Naive B cell (primary cell): ENCODE measurements around the gene MYH7. TPM values are rescaled to one million over a fixed set of nuclear protein-coding genes. Genes with fewer than 3 reads are reported as not detected.
"Not testable (repeated sequence)": the region's sequence is repeated elsewhere in the genome, so short reads cannot be mapped to it uniquely, and the experiment has no call there.

Experiments
- ATAC-seq, 2 donors: fragments of 150-1000 bp; cut with Tn5 transposase; 2 replicates each; pipeline ENCODE4 v1.10.0; 2021; ENCODE audit warnings: low read depth in 2 of 2, mild to moderate bottlenecking in 2 of 2, moderate library complexity in 2 of 2
- DNase-seq: peaks from one replicate; pipeline ENCODE4 v3.0.0; 2022
- H3K27ac Mint-ChIP-seq, 6 donors: one replicate each; pipeline ENCODE4 v1.8.0; 2020 to 2022; ENCODE audit warnings: mild to moderate bottlenecking in 6 of 6, mixed read lengths in 6 of 6, moderate library complexity in 5 of 6, inconsistent platforms in 2 of 6
- H3K27me3 Mint-ChIP-seq, 3 donors: one replicate each; pipeline ENCODE4 v1.8.0; 2021 to 2022; ENCODE audit warnings: mixed read lengths in 3 of 3, mild to moderate bottlenecking in 1 of 3
- H3K36me3 Mint-ChIP-seq, 2 donors: one replicate each; pipeline ENCODE4 v1.8.0; 2020 to 2022; ENCODE audit warnings: mixed read lengths in 2 of 2, inconsistent platforms in 1 of 2, mild to moderate bottlenecking in 1 of 2
- H3K4me1 Mint-ChIP-seq, 3 donors: one replicate each; pipeline ENCODE4 v1.8.0; 2020 to 2022; ENCODE audit warnings: mixed read lengths in 3 of 3, inconsistent platforms in 1 of 3, mild to moderate bottlenecking in 1 of 3, moderate library complexity in 1 of 3
- H3K4me3 Mint-ChIP-seq, 8 donors: one replicate each; pipeline ENCODE4 v1.8.0; 2020 to 2022; ENCODE audit warnings: mild to moderate bottlenecking in 8 of 8, mixed read lengths in 8 of 8, moderate library complexity in 8 of 8, inconsistent platforms in 2 of 8
- H3K9me3 Mint-ChIP-seq, 7 donors: one replicate each; pipeline ENCODE4 v1.8.0; 2020 to 2022; ENCODE audit warnings: mixed read lengths in 7 of 7, mild to moderate bottlenecking in 5 of 7, inconsistent platforms in 2 of 7, moderate library complexity in 1 of 7
- polyA plus RNA-seq, 6 donors: library from polyadenylated mRNA; unstranded; fragments of 300-500 nt; fragmentation: Illumina TruSeq; gene quantifications; one replicate each; pipeline ENCODE4 v1.2.3, GENCODE V29; 2021; ENCODE audit warnings: low read depth in 6 of 6

The MYH7 gene
- polyA plus RNA-seq, 6 donors from 2014 or later: not detected

DNA sequence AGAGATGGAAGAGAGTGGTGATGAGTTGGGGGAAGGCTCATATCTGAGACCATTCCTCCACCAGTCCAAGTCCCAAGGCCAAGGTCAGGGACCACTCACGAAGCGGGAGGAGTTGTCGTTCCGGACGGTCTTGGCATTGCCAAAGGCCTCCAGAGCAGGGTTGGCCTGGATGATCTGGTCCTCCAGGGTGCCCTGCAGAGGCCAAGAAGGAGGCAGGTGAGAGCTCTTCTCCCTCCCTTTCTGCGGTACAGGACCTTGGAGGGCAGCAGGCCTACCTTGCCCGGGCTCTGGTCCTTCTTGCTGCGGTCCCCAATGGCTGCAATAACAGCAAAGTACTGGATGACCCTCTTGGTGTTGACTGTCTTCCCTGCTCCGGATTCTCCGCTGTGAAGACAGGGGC lies 4.0 kb downstream of the MYH7 start:
- peaks cover 0 to 4% (median 0%) of the 10 kb centered on the region in 3 donors for H3K4me1 Mint-ChIP-seq
- H3K36me3 Mint-ChIP-seq: no peaks in the 10 kb centered on the region
- H3K4me3 Mint-ChIP-seq: no peak overlapping the region
- ATAC-seq (no peak), DNase-seq (no peak)
- H3K27ac Mint-ChIP-seq: no peak overlapping the region
- H3K27me3 Mint-ChIP-seq: peaks cover 20 to 57% (median 48%) of the 10 kb centered on the region in 3 donors
- H3K9me3 Mint-ChIP-seq: peaks cover 0 to 2% (median 0%) of the 10 kb centered on the region in 7 donors

DNA sequence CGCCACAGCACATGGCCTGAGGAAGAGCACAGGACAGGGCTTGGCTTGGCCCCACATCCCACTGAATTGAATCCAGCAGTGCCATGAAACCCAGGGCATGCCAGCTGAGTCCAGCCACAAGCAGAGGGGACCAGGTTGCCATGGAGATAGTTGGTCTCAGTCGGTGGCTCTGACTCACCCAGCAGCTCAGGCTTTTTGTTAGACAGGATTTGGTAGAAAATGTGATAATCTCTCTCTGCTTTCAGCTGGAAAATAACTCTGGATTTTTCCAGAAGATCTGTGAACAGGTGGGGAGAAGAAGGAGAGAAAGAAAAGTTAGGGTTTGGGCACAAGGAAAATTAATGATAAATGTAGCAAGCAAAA lies 4.8 kb downstream of the MYH7 start:
- Mint-ChIP-seq H3K27me3 (peaks cover 20 to 57% (median 48%) of the 10 kb centered on the region in 3 donors), H3K36me3 (no peaks in the 10 kb centered on the region), H3K27ac (no peak overlapping the region), H3K4me1 (peaks cover 0 to 4% (median 0%) of the 10 kb centered on the region in 3 donors), H3K4me3 (no peak overlapping the region), H3K9me3 (peaks cover 0 to 2% (median 0%) of the 10 kb centered on the region in 7 donors)
- ATAC-seq (no peak), DNase-seq (no peak)

DNA sequence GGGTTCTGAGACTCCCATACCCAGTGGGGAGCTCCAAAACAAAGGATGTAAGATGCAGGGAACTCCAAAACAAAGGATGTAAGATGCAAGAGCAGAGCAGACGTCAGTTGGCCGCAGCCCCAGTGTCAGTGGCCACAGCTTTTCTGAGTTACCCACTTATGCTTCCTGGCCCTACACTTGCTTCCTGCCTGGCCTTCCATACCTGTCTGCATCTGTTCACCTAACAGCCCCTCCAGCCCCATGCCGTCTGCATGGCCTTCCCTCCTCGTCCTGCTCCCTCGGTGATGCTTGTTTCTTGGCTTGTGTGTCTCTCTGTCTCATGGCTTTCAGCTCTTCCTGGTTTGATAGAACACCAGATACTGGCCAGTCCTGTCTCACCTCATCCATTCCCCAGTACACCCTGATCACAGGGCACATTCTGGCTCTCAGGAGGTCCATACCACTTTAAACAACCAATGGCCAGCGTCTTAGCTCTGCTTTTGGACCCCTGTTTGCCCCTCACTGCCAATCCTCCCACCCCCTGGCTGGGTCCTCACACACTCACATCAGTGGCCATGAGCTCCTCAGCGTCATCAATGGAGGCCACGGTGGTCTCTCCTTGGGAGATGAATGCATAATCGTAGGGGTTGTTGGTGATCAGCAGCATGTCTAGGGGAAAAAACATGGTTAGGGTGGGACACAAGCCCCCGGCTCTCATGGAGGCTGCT lies 5.3 kb downstream of the MYH7 start:
- Mint-ChIP-seq H3K4me3 (no peak overlapping the region), H3K4me1 (peaks cover 0 to 4% (median 0%) of the 10 kb centered on the region in 3 donors), H3K36me3 (no peaks in the 10 kb centered on the region), H3K27me3 (peaks cover 20 to 54% (median 43%) of the 10 kb centered on the region in 3 donors), H3K9me3 (peaks cover 0 to 2% (median 0%) of the 10 kb centered on the region in 7 donors), H3K27ac (no peak overlapping the region)
- ATAC-seq (no peak), DNase-seq (no peak)

DNA sequence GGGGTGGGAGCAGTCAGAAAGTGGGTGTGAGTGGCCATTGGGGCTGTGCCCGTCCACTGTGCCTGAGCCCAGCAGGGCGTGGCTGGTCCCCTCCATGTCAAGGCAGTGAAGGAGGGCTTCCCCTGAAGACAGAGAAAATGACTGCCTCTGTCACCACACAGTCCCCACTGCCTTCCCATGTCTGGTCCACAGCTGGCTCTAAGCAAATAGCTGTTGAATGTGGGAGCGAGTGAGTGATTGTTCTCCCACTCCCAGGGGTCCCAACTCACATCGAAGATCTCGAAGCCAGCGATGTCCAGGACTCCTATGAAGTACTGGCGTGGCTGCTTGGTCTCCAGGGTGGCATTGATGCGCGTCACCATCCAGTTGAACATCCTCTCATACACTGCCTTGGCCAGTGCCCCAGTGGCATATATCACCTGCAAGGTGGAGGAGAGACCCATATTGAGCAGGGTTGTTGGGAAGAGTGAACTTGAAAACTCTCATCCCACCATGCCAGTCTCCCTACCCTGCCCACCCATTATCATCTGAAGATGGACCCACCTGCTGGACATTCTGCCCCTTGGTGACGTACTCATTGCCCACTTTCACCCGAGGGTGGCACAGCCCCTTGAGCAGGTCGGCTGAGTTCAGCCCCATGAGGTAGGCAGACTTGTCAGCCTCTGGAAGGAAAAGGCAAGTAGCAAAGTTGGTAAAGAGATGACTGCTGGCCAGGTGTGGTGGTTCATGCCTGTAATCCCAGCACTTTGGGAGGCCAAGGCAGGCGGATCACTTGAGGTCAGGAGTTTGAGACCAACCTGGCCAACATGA lies 6.6 kb downstream of the MYH7 start:
- ATAC-seq: no peak
- no peaks in the 10 kb centered on the region for H3K36me3 Mint-ChIP-seq
- H3K9me3 Mint-ChIP-seq: peaks cover 0 to 2% (median 0%) of the 10 kb centered on the region in 7 donors
- peak overlapping the region in 1 of 6 donors; percentile 58 for H3K27ac Mint-ChIP-seq
- DNase-seq: no peak
- H3K27me3 Mint-ChIP-seq: peaks cover 14 to 47% (median 40%) of the 10 kb centered on the region in 3 donors
- no peak overlapping the region for H3K4me3 Mint-ChIP-seq
- H3K4me1 Mint-ChIP-seq: peaks cover 0 to 4% (median 0%) of the 10 kb centered on the region in 3 donors

DNA sequence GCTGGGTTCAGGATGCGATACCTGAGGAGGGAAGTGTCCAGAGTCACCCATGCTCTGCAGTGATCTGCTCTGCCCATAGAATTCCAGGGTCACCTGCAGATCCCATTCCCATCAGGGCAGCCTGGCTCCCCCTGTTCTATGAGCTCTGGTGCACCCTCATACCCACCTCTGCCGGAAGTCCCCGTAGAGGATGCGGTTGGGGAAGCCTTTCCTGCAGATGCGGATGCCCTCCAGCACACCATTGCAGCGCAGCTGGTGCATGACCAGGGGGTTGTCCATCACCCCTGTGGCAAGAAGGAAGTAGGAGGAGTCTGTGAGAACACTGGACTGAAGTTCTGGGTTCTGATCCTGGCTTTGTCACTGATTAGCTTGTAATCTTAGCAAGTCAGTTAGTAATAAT lies 9.7 kb downstream of the MYH7 start:
- not testable (repeated sequence) for DNase-seq, H3K36me3 Mint-ChIP-seq, H3K9me3 Mint-ChIP-seq, H3K4me3 Mint-ChIP-seq, H3K4me1 Mint-ChIP-seq, ATAC-seq
- H3K27ac Mint-ChIP-seq: peak overlapping the region in 1 of 6 donors; percentile 89
- peaks cover 8 to 23% (median 19%) of the 10 kb centered on the region in 3 donors for H3K27me3 Mint-ChIP-seq

DNA sequence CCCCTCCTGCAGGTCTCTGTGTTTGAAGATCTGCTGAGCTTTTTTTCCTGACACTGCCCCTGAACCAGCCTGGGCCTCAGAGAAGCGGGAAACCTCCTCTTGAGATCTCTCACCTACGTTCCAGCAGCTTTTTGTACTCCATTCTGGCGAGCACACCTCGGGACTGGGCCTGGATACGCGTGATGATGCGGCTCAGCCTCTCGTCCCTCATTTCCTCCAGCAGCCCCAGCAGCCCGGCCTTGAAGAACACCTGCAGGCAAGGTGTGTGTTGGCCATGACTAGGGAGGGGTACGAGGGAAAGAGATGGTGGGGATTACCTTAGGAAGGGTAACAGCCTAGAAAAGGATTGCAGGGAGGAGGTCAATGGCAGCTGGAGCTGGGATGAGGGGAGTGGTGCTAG lies 10.3 kb downstream of the MYH7 start:
- no peak overlapping the region for H3K4me3 Mint-ChIP-seq
- H3K4me1 Mint-ChIP-seq: peaks cover 0 to 4% (median 0%) of the 10 kb centered on the region in 3 donors
- peak overlapping the region in 1 of 6 donors; percentile 76 for H3K27ac Mint-ChIP-seq
- DNase-seq: no peak
- ATAC-seq: no peak
- H3K36me3 Mint-ChIP-seq: no peaks in the 10 kb centered on the region
- H3K27me3 Mint-ChIP-seq: peaks cover 9 to 22% (median 17%) of the 10 kb centered on the region in 3 donors
- H3K9me3 Mint-ChIP-seq: no peaks in the 10 kb centered on the region

DNA sequence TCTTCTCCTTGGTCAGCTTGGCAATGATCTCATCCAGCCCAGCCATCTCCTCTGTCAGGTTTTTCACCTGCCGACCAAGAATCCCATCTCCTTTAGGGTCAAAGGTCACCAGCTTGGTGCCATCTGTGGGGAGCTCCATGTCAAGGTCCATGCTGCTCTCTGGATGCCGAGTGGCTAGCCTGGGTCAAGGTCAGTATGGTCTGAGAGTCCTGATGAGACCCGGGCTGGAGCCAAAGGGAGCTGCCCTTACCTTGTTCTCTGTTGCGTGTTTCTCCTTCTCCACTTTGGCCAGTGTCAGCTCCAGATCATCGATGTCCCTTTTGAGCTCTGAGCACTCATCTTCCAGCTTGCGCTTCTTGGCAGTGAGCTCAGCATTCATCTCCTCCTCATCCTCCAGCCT lies 11.8 kb downstream of the MYH7 start:
- Mint-ChIP-seq H3K36me3 (no peaks in the 10 kb centered on the region), H3K27me3 (peaks cover 10 to 31% (median 27%) of the 10 kb centered on the region in 3 donors), H3K4me1 (peaks cover 0 to 4% (median 0%) of the 10 kb centered on the region in 3 donors), H3K4me3 (no peak overlapping the region), H3K9me3 (no peaks in the 10 kb centered on the region), H3K27ac (no peak overlapping the region)
- DNase-seq (no peak), ATAC-seq (no peak)

DNA sequence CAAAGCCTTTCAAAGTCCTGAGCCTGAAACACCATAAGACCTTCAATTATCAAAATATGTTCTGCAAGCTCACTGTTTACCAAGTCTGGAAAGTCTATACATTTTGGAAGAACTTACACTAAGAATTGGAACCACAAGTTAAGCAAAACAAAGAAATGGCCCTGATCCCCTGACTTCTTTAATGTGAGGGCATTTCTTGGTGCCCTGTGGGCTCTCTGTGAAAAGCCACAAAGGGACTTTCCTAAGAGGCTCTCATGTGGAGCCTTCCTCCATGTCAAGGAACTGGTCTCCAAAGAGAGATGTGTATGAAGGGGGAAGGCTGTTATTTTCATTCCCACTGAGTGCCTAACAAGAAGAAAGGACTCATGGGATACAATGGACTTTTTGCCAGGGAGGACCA lies 13.9 kb downstream of the MYH7 start:
- Mint-ChIP-seq H3K27ac (no peak overlapping the region), H3K27me3 (peaks cover 8 to 44% (median 38%) of the 10 kb centered on the region in 3 donors), H3K4me1 (peaks cover 0 to under 1% (median 0%) of the 10 kb centered on the region in 3 donors), H3K36me3 (no peaks in the 10 kb centered on the region), H3K4me3 (no peak overlapping the region), H3K9me3 (no peaks in the 10 kb centered on the region)
- no peak for DNase-seq
- no peak for ATAC-seq

DNA sequence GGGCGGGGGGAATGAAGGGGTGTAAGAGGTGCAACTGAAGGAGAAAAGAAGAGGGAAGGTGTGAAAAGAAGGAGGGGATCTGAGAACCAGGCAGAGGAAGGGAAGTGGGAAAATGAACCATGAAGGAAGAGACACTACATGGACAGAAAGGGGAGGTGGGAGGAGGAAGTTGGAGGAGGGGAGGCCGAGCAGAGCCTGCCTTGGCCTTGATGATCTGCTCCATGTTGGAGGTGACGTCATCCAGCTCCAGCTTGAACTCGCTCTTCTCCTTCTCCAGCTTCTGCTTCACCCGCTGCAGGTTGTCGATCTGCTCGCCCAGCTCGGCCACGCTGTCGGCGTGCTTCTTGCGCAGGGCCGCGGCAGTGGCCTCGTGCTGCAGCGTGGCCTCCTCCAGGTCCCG lies 15.8 kb downstream of the MYH7 start:
- not testable (repeated sequence) for H3K36me3 Mint-ChIP-seq, H3K4me1 Mint-ChIP-seq, ATAC-seq, H3K4me3 Mint-ChIP-seq, H3K27ac Mint-ChIP-seq, H3K9me3 Mint-ChIP-seq, DNase-seq
- H3K27me3 Mint-ChIP-seq: peaks cover 14 to 59% (median 49%) of the 10 kb centered on the region in 3 donors

DNA sequence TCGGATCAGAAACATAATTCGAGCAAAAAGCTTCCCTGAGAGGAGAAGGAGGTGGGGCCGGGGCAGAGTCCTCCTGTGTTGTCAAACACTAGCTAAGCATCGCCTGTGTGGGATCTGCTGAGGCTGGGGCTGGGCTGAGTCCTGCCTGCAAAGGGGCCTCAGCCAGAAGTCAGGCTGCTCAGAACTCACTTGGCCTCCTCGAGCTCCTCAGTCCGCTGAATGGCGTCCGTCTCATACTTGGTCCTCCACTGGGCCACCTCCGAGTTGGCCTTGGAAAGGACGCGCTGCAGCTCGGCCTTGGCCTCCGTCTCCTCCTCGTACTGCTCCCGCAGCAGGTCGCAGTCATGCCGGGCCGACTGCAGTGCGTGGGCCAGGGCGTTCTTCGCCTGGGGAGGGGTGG lies 17.4 kb downstream of the MYH7 start:
- Mint-ChIP-seq H3K4me3 (no peak overlapping the region), H3K27ac (no peak overlapping the region), H3K36me3 (no peaks in the 10 kb centered on the region), H3K9me3 (no peaks in the 10 kb centered on the region), H3K27me3 (peaks cover 25 to 50% (median 49%) of the 10 kb centered on the region in 3 donors), H3K4me1 (no peaks in the 10 kb centered on the region)
- no peak for DNase-seq
- ATAC-seq: no peak

DNA sequence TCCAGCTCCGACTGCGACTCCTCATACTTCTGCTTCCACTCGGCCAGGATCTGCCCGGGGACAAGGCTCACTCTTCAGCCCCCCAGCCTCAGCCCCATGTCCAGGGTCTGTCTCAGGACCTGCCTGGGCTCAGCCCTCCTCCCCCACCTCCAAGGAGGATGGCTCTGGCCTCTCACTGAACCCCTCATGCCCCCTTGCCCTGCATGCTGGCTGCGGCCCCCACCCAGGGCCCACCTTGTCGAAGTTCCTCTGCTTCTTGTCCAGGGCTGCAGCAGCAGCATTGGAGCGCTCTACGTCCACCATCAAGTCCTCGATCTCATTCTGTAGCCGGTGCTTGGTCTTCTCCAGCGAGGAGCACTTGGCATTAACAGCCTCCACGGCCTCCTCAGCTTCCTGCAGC lies 18.2 kb downstream of the MYH7 start:
- not testable (repeated sequence) for H3K4me1 Mint-ChIP-seq, H3K27ac Mint-ChIP-seq, ATAC-seq

DNA sequence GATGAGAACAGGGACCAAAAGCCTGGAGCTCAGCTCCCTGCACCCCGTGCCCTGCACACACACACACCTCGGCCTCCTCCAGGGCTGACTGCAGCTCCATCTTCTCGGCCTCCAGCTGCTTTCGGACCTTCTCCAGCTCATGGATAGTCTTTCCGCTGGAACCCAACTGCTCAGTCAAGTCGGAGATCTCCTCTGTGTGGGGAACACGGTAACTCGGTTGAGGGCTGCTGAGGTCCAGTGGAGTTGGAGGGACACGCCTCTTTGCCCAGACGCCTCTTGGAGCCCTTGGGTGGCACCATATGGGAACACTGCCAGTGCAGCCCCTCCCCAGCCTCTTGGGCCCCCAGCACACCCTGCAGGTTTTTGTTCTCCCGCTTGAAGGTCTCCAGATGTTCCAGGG lies 18.7 kb downstream of the MYH7 start:
- Mint-ChIP-seq H3K27ac (no peak overlapping the region), H3K36me3 (no peaks in the 10 kb centered on the region), H3K4me3 (no peak overlapping the region), H3K4me1 (no peaks in the 10 kb centered on the region), H3K9me3 (no peaks in the 10 kb centered on the region), H3K27me3 (peaks cover 27 to 57% (median 52%) of the 10 kb centered on the region in 3 donors)
- DNase-seq (no peak), ATAC-seq (no peak)

More for the DNA sequence above, 18.2 kb downstream of the MYH7 start:
- H3K4me3 Mint-ChIP-seq, H3K9me3 Mint-ChIP-seq, DNase-seq, H3K36me3 Mint-ChIP-seq: not testable (repeated sequence)
- H3K27me3 Mint-ChIP-seq: peaks cover 28 to 53% (median 50%) of the 10 kb centered on the region in 3 donors

DNA sequence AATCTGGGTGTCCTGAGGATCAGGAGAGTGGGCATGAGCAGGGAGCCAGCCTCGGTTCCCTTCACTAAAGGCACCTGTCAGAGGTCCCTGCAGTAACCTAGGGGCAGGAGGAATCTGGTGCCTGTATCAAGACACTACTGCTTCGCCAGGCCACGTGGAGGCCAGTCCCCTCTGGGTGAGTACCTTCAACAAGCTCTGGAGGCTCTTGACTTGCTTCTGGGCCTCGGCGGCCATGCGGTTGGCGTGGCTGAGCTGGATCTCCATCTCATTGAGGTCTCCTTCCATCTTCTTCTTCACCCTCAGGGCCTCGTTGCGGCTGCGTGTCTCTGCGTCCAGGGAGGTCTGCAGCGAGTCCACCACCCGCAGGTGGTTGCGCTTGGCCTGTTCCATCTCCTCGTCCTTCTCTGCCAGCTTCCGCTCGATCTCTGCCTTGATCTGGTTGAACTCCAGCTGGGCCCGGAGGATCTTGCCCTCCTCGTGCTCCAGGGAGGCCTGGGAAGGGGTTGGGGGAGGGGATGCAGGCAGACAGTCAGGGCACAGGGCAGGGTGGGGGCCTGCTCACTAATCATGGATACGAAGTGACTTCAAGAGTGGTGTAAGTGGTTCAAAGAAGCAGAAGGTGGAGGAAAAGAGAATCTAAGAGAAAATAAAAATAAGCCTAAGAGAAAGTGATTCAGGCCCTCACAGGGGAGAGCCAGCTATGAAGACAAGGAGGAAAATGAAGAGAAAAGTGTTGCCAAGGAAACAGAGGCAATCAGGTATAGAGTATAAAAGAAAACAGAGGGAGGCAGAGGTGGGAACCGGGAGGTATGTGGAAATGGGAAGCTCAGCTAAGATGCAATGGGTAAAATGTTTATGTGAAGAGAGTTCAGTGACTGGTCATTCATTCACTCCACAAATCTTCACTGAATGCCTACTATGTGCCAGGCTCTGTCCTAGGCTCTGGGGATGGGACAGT lies 19.4 kb downstream of the MYH7 start:
- H3K27me3 Mint-ChIP-seq: peaks cover 24 to 62% (median 59%) of the 10 kb centered on the region in 3 donors
- no peaks in the 10 kb centered on the region for H3K36me3 Mint-ChIP-seq
- no peak for ATAC-seq
- H3K4me3 Mint-ChIP-seq: no peak overlapping the region
- H3K27ac Mint-ChIP-seq: no peak overlapping the region
- no peaks in the 10 kb centered on the region for H3K4me1 Mint-ChIP-seq
- H3K9me3 Mint-ChIP-seq: no peaks in the 10 kb centered on the region
- no peak for DNase-seq
